Fibroblast of lung (primary cell): Measurements from ENCODE around the gene EZR.

Experiments
- CTCF ChIP-seq, 2 donors: IDR thresholded peaks in 1 of 2; conservative IDR thresholded peaks in 1 of 2; 1 replicate in 1 of 2; 2 replicates in 1 of 2; pipeline ENCODE4 v1.5.1; 2011 to 2012; ENCODE audit warnings: low read length in 2 of 2, control low read depth in 1 of 2, inconsistent platforms in 1 of 2, low read depth in 1 of 2, mild to moderate bottlenecking in 1 of 2
- EZH2 ChIP-seq: IDR thresholded peaks from 2 replicates; pipeline ENCODE4 v1.5.1; 2012; ENCODE audit warnings: low read length, control low read depth, mild to moderate bottlenecking; ENCODE audit errors: missing control alignments

GRCh38 chr6:158853072-158853879 lies 34.1 kb upstream of the EZR start:
- TF ChIP-seq CTCF (conservative IDR thresholded peaks at IDR 0.05 in 1 of 2, IDR thresholded peaks at IDR 0.05 in 1 of 2; ENCODE audit: low read depth in 1 of 2, low read length in 2 of 2) = no peak
- TF ChIP-seq EZH2 = no peak
